H54 (cell line): Measurements from ENCODE around the gene HOXD11.

ENCODE experiments used
- DNase-seq: peaks from one replicate; pipeline ENCODE4 v3.0.0; 2011; ENCODE audit warnings: low spot score, mixed read lengths; ENCODE audit not compliant: insufficient read length
- FAIRE-seq: peaks from 3 replicates; lab custom pipeline; 2011; peaks lifted over from hg19 to GRCh38; lab: Jason Lieb, UNC
- POLR2A ChIP-seq: IDR thresholded peaks from 2 replicates; pipeline ENCODE4 v1.6.1; 2011; ENCODE audit warnings: low read depth, mild to moderate bottlenecking, low read length

The HOXD11 gene

GRCh38 chr2:176158186-176158591, 51.1 kb downstream of the HOXD11 start:
- FAIRE-seq (no peak), DNase-seq (no peak)
- TF ChIP-seq POLR2A = no peak

GRCh38 chr2:176158855-176159662, 52.0 kb downstream of the HOXD11 start:
- DNase-seq (no peak), FAIRE-seq (no peak)
- no peak for TF ChIP-seq POLR2A
